ENCODE measurements around the gene HOXD1. TPM values are rescaled to one million over a fixed set of nuclear protein-coding genes. Genes with fewer than 3 reads are reported as not detected.

Gene HOXD1
- total RNA-seq, 1 donor from 2014 or later = not detected

GRCh38 chr2:176170602-176171305 lies 17.7 kb upstream of the HOXD1 start:
- peaks cover 3% of the 10 kb centered on the region for H3K9me3 Mint-ChIP-seq (ENCODE audit: low read depth)
- no peak for TF ChIP-seq CTCF (IDR thresholded peaks at IDR 0.05)

GRCh38 chr2:176171351-176172006 lies 17.0 kb upstream of the HOXD1 start:
- H3K4me3 Mint-ChIP-seq (ENCODE audit: unreplicated experiment) = no peak overlapping the region
- H3K9me3 Mint-ChIP-seq (ENCODE audit: low read depth) = peaks cover 3% of the 10 kb centered on the region
- peaks cover 2% of the 10 kb centered on the region for H3K36me3 Mint-ChIP-seq (ENCODE audit: low read depth)
- TF ChIP-seq CTCF (IDR thresholded peaks at IDR 0.05) = no peak
- no peak overlapping the region for H3K27ac Mint-ChIP-seq (ENCODE audit: unreplicated experiment)
- H3K4me1 Mint-ChIP-seq (ENCODE audit: low read depth) = no peaks in the 10 kb centered on the region
- DNase-seq (ENCODE audit: low spot score) = no peak
- peaks cover 74% of the 10 kb centered on the region for H3K27me3 Mint-ChIP-seq (ENCODE audit: low read depth)

More at GRCh38 chr2:176170602-176171305, 17.7 kb upstream of the HOXD1 start:
- DNase-seq (ENCODE audit: low spot score) = no peak
- Mint-ChIP-seq H3K27me3 (ENCODE audit: low read depth) (peaks cover 73% of the 10 kb centered on the region), H3K4me3 (ENCODE audit: unreplicated experiment) (no peak overlapping the region), H3K27ac (ENCODE audit: unreplicated experiment) (no peak overlapping the region), H3K4me1 (ENCODE audit: low read depth) (no peaks in the 10 kb centered on the region), H3K36me3 (ENCODE audit: low read depth) (peaks cover 2% of the 10 kb centered on the region)

GRCh38 chr2:176172007-176172894 lies 16.2 kb upstream of the HOXD1 start:
- H3K4me3 Mint-ChIP-seq (ENCODE audit: unreplicated experiment) = no peak overlapping the region
- no peaks in the 10 kb centered on the region for H3K4me1 Mint-ChIP-seq (ENCODE audit: low read depth)

GRCh38 chr2:176172895-176173566 lies 15.4 kb upstream of the HOXD1 start:
- Mint-ChIP-seq H3K9me3 (ENCODE audit: low read depth) (peaks cover 5% of the 10 kb centered on the region), H3K27me3 (ENCODE audit: low read depth) (peaks cover 73% of the 10 kb centered on the region), H3K4me1 (ENCODE audit: low read depth) (no peaks in the 10 kb centered on the region), H3K36me3 (ENCODE audit: low read depth) (peaks cover 4% of the 10 kb centered on the region), H3K27ac (ENCODE audit: unreplicated experiment) (no peak overlapping the region), H3K4me3 (ENCODE audit: unreplicated experiment) (no peak overlapping the region)
- DNase-seq (ENCODE audit: low spot score) = no peak
- no peak for TF ChIP-seq CTCF (IDR thresholded peaks at IDR 0.05)

More at GRCh38 chr2:176172007-176172894, 16.2 kb upstream of the HOXD1 start:
- no peak for TF ChIP-seq CTCF (IDR thresholded peaks at IDR 0.05)
- no peak for DNase-seq (ENCODE audit: low spot score)
- H3K9me3 Mint-ChIP-seq (ENCODE audit: low read depth) = peaks cover 5% of the 10 kb centered on the region
- peaks cover 4% of the 10 kb centered on the region for H3K36me3 Mint-ChIP-seq (ENCODE audit: low read depth)
- H3K27ac Mint-ChIP-seq (ENCODE audit: unreplicated experiment) = no peak overlapping the region
- peaks cover 74% of the 10 kb centered on the region for H3K27me3 Mint-ChIP-seq (ENCODE audit: low read depth)
